Fibroblast of mammary gland (primary cell): Measurements from ENCODE around the gene MOB2.

Experiments used
- DNase-seq: peaks from one replicate; pipeline ENCODE4 v3.0.0-alpha.2; 2010; ENCODE audit warnings: low read depth
- H3K4me3 ChIP-seq: 2 replicates; pipeline ENCODE4 v1.5.1; 2011; ENCODE audit warnings: low read depth, mild to moderate bottlenecking, low read length, moderate library complexity; ENCODE audit not compliant: control insufficient read depth
- TF ChIP-seq, protein P1 (sequence below): conservative IDR thresholded peaks from 2 replicates; pipeline ENCODE4 v1.5.1; 2011; ENCODE audit warnings: low read depth, low read length, inconsistent platforms; ENCODE audit not compliant: control insufficient read depth, insufficient read depth

The MOB2 gene

GRCh38 chr11:1478544-1478943 lies 8.0 kb downstream of the MOB2 start:
- DNase-seq = no peak
- TF ChIP-seq, protein P1, sequence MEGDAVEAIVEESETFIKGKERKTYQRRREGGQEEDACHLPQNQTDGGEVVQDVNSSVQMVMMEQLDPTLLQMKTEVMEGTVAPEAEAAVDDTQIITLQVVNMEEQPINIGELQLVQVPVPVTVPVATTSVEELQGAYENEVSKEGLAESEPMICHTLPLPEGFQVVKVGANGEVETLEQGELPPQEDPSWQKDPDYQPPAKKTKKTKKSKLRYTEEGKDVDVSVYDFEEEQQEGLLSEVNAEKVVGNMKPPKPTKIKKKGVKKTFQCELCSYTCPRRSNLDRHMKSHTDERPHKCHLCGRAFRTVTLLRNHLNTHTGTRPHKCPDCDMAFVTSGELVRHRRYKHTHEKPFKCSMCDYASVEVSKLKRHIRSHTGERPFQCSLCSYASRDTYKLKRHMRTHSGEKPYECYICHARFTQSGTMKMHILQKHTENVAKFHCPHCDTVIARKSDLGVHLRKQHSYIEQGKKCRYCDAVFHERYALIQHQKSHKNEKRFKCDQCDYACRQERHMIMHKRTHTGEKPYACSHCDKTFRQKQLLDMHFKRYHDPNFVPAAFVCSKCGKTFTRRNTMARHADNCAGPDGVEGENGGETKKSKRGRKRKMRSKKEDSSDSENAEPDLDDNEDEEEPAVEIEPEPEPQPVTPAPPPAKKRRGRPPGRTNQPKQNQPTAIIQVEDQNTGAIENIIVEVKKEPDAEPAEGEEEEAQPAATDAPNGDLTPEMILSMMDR = no peak
- no peak overlapping the region for H3K4me3 ChIP-seq

DNA sequence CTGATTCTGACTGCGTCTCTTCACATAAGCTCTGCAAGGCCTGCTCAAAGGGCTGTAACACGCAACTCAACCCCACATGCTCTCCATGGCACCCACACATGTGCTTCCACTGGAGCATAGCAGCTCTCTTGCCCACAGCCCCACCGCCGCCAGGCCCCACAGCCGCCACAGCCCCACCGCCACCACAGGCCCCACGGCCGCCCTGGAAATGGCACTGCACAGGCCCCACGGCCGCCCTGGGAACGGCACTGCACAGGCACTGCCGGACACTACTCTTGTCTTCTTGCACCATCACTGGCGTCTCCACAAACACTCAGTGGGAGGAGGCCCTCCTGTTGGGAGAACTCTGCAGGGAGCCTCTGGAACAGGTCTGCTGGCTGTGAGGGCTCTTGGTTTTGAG lies 8.6 kb downstream of the MOB2 start:
- DNase-seq = no peak
- H3K4me3 ChIP-seq = no peak overlapping the region
- TF ChIP-seq, protein P1 = no peak

DNA sequence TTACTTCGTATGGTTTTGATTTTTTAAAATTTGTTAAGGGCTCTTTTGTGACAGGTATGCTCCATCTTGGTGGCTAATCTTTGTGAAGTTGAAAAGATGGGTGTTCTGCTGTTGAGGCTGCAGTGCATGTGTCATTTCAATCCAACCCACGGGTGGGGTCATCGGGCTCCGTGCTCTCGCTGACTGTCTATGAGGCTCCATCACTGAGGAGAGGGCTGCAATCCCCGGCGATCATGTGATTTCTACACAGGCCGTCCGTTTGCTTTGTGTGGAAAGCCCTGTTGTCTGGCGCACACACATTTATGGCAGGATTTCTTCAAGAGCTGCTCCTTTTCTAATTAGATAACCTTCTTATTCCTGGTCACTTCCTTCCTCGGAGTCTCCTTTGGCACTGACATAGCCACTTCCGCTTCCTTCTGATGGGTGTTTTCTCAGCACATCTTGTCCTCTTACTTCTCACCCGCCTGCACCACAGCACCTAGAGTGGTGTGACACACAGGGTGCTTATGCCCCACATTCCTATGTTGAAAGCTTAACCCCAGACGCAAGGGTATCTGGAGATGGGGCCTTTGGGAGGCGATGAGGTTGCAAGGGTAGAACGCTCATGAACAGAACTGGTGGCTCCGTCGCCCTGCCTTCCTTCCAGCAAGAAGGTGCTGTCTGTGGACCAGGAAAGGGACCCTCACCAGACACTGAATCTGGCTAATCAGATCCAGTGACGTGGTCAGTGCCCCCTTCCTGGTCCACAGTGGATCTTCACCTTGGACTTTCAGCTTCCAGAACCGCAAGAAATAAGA lies 9.4 kb downstream of the MOB2 start:
- no peak for DNase-seq
- TF ChIP-seq, protein P1 = no peak
- no peak overlapping the region for H3K4me3 ChIP-seq

DNA sequence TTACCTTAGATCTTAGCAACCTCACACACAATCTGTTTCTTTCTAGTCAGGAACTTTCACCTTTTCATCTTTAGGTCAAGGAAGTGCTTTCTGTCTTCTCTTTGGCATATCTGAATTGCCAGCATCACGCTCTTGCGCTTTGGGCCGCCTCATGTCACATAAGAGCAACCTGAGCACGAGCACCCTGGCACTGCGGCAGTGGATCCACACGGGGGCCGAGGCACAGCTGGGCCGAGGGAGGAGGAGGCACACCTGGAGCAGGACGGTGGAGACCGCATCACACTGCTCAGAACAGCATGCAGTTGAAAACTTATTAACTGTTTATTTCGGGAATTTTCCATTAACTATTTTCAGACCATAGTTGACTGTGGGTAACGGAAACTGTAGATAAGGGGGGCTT lies 10.7 kb downstream of the MOB2 start:
- H3K4me3 ChIP-seq = no peak overlapping the region
- TF ChIP-seq, protein P1 = no peak
- DNase-seq = no peak

DNA sequence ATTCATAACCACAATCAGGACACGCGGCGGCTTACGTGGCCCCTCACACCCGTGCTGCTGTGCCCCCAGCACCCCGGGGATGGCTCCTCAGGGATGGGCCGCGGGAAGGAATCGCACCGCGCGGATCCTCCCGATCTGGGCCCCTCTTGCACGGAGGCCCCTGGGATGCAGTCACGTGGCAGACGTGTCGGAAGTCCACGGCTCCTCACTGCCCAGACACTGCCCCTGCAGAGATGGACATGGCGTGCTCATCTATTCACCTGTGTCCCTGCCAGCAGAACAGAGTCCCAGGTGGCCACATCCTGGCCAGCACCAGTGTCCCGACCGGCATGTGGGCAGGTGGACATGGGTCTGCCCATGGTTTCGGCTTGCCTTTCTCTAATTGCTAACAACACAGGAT lies 12.8 kb downstream of the MOB2 start:
- DNase-seq = no peak
- TF ChIP-seq, protein P1 = no peak
- H3K4me3 ChIP-seq = no peak overlapping the region

- TF ChIP-seq, protein P1 = no peak
- H3K4me3 ChIP-seq = no peak overlapping the region
- no peak for DNase-seq
Observed at GRCh38 chr11:1473011-1473628, 13.5 kb downstream of the MOB2 start.
